Renal pelvis (tissue), 4 donors: Measurements from ENCODE around the gene TFG. TPM values are rescaled to one million over a fixed set of nuclear protein-coding genes. Genes with fewer than 3 reads are reported as not detected.

Source experiments
- DNase-seq: peaks from one replicate; pipeline ENCODE4 v3.0.0-alpha.2; 2013
- polyA plus RNA-seq, 3 donors: library from polyadenylated mRNA; unstranded; fragments of 120-200 nt; gene quantifications; one replicate each; pipeline ENCODE4 v1.2.1, GENCODE V29; 2013; ENCODE audit not compliant: insufficient read length in 3 of 3

Gene TFG
- polyA plus RNA-seq, 3 donors: 134 to 139 (median 139) TPM

- DNase-seq: no peak
Observed at GRCh38 chr3:100780071-100780622, 70.9 kb downstream of the TFG start.

GRCh38 chr3:100781301-100781700, 72.0 kb downstream of the TFG start:
- no peak for DNase-seq

GRCh38 chr3:100782348-100782747, 73.1 kb downstream of the TFG start:
- DNase-seq: no peak

GRCh38 chr3:100782906-100783305, 73.6 kb downstream of the TFG start:
- DNase-seq: peak; percentile 52

GRCh38 chr3:100783619-100784018, 74.3 kb downstream of the TFG start:
- DNase-seq: no peak

GRCh38 chr3:100789579-100789978, 80.3 kb downstream of the TFG start:
- DNase-seq: no peak

GRCh38 chr3:100796556-100796955, 87.3 kb downstream of the TFG start:
- peak; percentile 3 for DNase-seq

- peak; percentile 0 for DNase-seq
Observed at GRCh38 chr3:100798012-100798411, 88.7 kb downstream of the TFG start.

Other genes with a start within 250 kb of the TFG start
- 10 to 100 TPM; 19.5 to 21.0 (median 20.7) TPM for gene TMEM45A, start 216.9 kb upstream of the TFG start, polyA plus RNA-seq
- gene ADGRG7, start 99.9 kb upstream of the TFG start, polyA plus RNA-seq: under 1 TPM in 2 of 3 donors, not detected in 1; 0.04 to 0.25 TPM